GM12878 (cell line): ENCODE measurements around the gene SULT2B1.

Experiments
- BACH1 ChIP-seq: fragments of 450-650 bp; IDR thresholded peaks from 2 replicates; pipeline ENCODE4 v1.6.1; 2017; ENCODE audit warnings: mild to moderate bottlenecking, borderline replicate concordance
- CEBPB ChIP-seq, 2 experiments: fragments of 150-350 bp in 1 of 2; IDR thresholded peaks; 2 replicates each; pipeline ENCODE4 v1.6.1; 2012 to 2014; ENCODE audit warnings: low read depth in 2 of 2, low read length in 2 of 2, borderline replicate concordance in 1 of 2, inconsistent platforms in 1 of 2
- CTCF ChIP-seq, 3 experiments: IDR thresholded peaks in 2 of 3; conservative IDR thresholded peaks in 1 of 3; 2 replicates each; pipeline ENCODE4 v1.5.1; 2011; ENCODE audit warnings: low read depth in 3 of 3, low read length in 3 of 3, mild to moderate bottlenecking in 3 of 3, control low read depth in 2 of 3, moderate library complexity in 2 of 3, inconsistent platforms in 1 of 3, mixed read lengths in 1 of 3; ENCODE audit not compliant: control insufficient read depth in 2 of 3, insufficient read depth in 1 of 3; ENCODE audit errors: extremely low read depth in 1 of 3
- HCFC1 ChIP-seq: fragments of 150-350 bp; IDR thresholded peaks from 2 replicates; pipeline ENCODE4 v1.6.1; 2014; ENCODE audit warnings: low read length
- IRF3 ChIP-seq: fragments of 450-650 bp; IDR thresholded peaks from 2 replicates; pipeline ENCODE4 v1.6.1; 2014; ENCODE audit warnings: mild to moderate bottlenecking
- PRDM15 ChIP-seq: fragments of 450-650 bp; formaldehyde crosslinking; IDR thresholded peaks from 2 replicates; pipeline ENCODE4 v1.4.0; 2020; ENCODE audit warnings: mild to moderate bottlenecking, moderate library complexity
- RCOR1 ChIP-seq: conservative IDR thresholded peaks from 2 replicates; pipeline ENCODE4 v1.6.1; 2012; ENCODE audit warnings: low read depth, low read length, improper control_type of control experiment
- REST ChIP-seq: IDR thresholded peaks from 2 replicates; pipeline ENCODE4 v1.6.1; 2012; ENCODE audit warnings: mild to moderate bottlenecking, low read depth, low read length
- SP1 ChIP-seq: IDR thresholded peaks from one replicate; pipeline ENCODE4 v1.6.1; 2011; ENCODE audit warnings: low read depth, low read length

GRCh38 chr19:48619692-48620585 is 68.0 kb downstream of the SULT2B1 start:
- TF ChIP-seq CTCF (IDR thresholded peaks at IDR 0.05 in 2 of 3, conservative IDR thresholded peaks at IDR 0.05 in 1 of 3; ENCODE audit: control insufficient read depth in 2 of 3, extremely low read depth in 1 of 3, insufficient read depth in 1 of 3, low read depth in 3 of 3, low read length in 3 of 3): no peak
- no peak for TF ChIP-seq SP1
- TF ChIP-seq CEBPB (IDR thresholded peaks at IDR 0.05; ENCODE audit: borderline replicate concordance in 1 of 2, low read depth in 2 of 2, low read length in 2 of 2): no peak
- TF ChIP-seq IRF3: no peak
- no peak for TF ChIP-seq HCFC1
- no peak for TF ChIP-seq BACH1
- no peak for TF ChIP-seq REST
- 0 out of 2 replicates have a peak, but pooled peaks have one; percentile 44 for TF ChIP-seq RCOR1
- TF ChIP-seq PRDM15: no peak
